CD14-positive monocyte (primary cell): ENCODE measurements around the gene KCNMA1. TPM values are rescaled to one million over a fixed set of nuclear protein-coding genes. Genes with fewer than 3 reads are reported as not detected.

Experiments used
- DNase-seq, 3 donors: peaks; one replicate each; pipeline ENCODE4 v3.0.0-alpha.2; 2011 to 2022
- H2AFZ ChIP-seq: 2 replicates; pipeline ENCODE4 v1.6.0; 2012; ENCODE audit warnings: mild to moderate bottlenecking, low read depth, low read length, inconsistent platforms; ENCODE audit not compliant: insufficient read depth, poor library complexity, severe bottlenecking
- H3K27ac ChIP-seq, 2 donors: 1 replicate in 1 of 2; 2 replicates in 1 of 2; pipeline ENCODE4 v1.5.1; 2012 to 2013; ENCODE audit warnings: low read length in 2 of 2, control low read depth in 1 of 2, inconsistent platforms in 1 of 2, low read depth in 1 of 2, mild to moderate bottlenecking in 1 of 2
- H3K27me3 ChIP-seq, 2 donors: one replicate each; pipeline versions ENCODE4 v1.6.0 to v1.6.1; 2011 to 2013; ENCODE audit warnings: low read length in 2 of 2; ENCODE audit not compliant: control insufficient read depth in 2 of 2, insufficient read depth in 2 of 2
- H3K36me3 ChIP-seq, 2 donors: replicated peaks in 1 of 2; 1 replicate in 1 of 2; 2 replicates in 1 of 2; pipeline versions ENCODE4 v1.5.1 to v1.6.1; 2012 to 2013; ENCODE audit warnings: low read length in 2 of 2, control low read depth in 1 of 2, inconsistent platforms in 1 of 2, mild to moderate bottlenecking in 1 of 2; ENCODE audit not compliant: insufficient read depth in 2 of 2, control insufficient read depth in 1 of 2
- H3K4me1 ChIP-seq, 2 donors: 1 replicate in 1 of 2; 2 replicates in 1 of 2; pipeline versions ENCODE4 v1.5.1 to v1.6.1; 2012 to 2013; ENCODE audit warnings: low read length in 2 of 2, control low read depth in 1 of 2, inconsistent platforms in 1 of 2, mild to moderate bottlenecking in 1 of 2, moderate library complexity in 1 of 2; ENCODE audit not compliant: insufficient read depth in 2 of 2, control insufficient read depth in 1 of 2
- H3K4me2 ChIP-seq: replicated peaks from 2 replicates; pipeline ENCODE3; 2012; ENCODE audit warnings: low read length, moderate library complexity, mild to moderate bottlenecking; ENCODE audit not compliant: poor library complexity, severe bottlenecking; ENCODE audit errors: extremely low read depth
- H3K4me3 ChIP-seq, 3 experiments: fragments of 200-600 bp in 1 of 3; sonication (generic) in 1 of 3; replicated peaks in 1 of 3; 1 replicate in 2 of 3; 2 replicates in 1 of 3; pipeline ENCODE4 v1.5.1; 2011 to 2013; ENCODE audit warnings: low read length in 3 of 3, mild to moderate bottlenecking in 3 of 3, control low read depth in 2 of 3, low read depth in 2 of 3, inconsistent platforms in 1 of 3, moderate library complexity in 1 of 3
- H3K79me2 ChIP-seq: 2 replicates; pipeline ENCODE4 v1.6.0; 2012; ENCODE audit warnings: mild to moderate bottlenecking, control low read depth, inconsistent platforms, low read length, moderate library complexity; ENCODE audit not compliant: insufficient read depth
- H3K9ac ChIP-seq: 2 replicates; pipeline ENCODE4 v1.6.0; 2017; ENCODE audit warnings: low read length, mild to moderate bottlenecking; ENCODE audit not compliant: insufficient read depth, poor library complexity, severe bottlenecking
- H3K9me3 ChIP-seq, 2 donors: replicated peaks in 1 of 2; 1 replicate in 1 of 2; 2 replicates in 1 of 2; pipeline versions ENCODE4 v1.5.1 to v1.6.1; 2012 to 2013; ENCODE audit warnings: low read length in 2 of 2, control low read depth in 1 of 2; ENCODE audit not compliant: control insufficient read depth in 1 of 2, insufficient read depth in 1 of 2
- H4K20me1 ChIP-seq: 2 replicates; pipeline ENCODE4 v1.6.0; 2012; ENCODE audit warnings: mild to moderate bottlenecking, low read length, control low read depth, moderate library complexity; ENCODE audit not compliant: insufficient read depth
- H3K27ac Mint-ChIP-seq, 7 donors: one replicate each; pipeline ENCODE4 v1.8.0; 2020; ENCODE audit warnings: mild to moderate bottlenecking in 7 of 7, mixed read lengths in 7 of 7, moderate library complexity in 6 of 7, inconsistent platforms in 2 of 7
- H3K27me3 Mint-ChIP-seq, 3 donors: one replicate each; pipeline ENCODE4 v1.8.0; 2021 to 2022; ENCODE audit warnings: low read depth in 3 of 3, mild to moderate bottlenecking in 3 of 3, mixed read lengths in 3 of 3, moderate library complexity in 3 of 3, inconsistent platforms in 1 of 3
- H3K36me3 Mint-ChIP-seq, 2 donors: one replicate each; pipeline ENCODE4 v1.8.0; 2020; ENCODE audit warnings: mixed read lengths in 2 of 2, inconsistent platforms in 1 of 2, mild to moderate bottlenecking in 1 of 2
- H3K4me1 Mint-ChIP-seq: one replicate; pipeline ENCODE4 v1.8.0; 2020; ENCODE audit warnings: mild to moderate bottlenecking, mixed read lengths
- H3K4me3 Mint-ChIP-seq, 2 donors: one replicate each; pipeline ENCODE4 v1.8.0; 2020; ENCODE audit warnings: mild to moderate bottlenecking in 2 of 2, mixed read lengths in 2 of 2, moderate library complexity in 1 of 2
- H3K9me3 Mint-ChIP-seq, 7 donors: one replicate each; pipeline ENCODE4 v1.8.0; 2020 to 2022; ENCODE audit warnings: mixed read lengths in 7 of 7, mild to moderate bottlenecking in 6 of 7, moderate library complexity in 6 of 7, inconsistent platforms in 2 of 7
- CTCF ChIP-seq: fragments of 200-600 bp; IDR thresholded peaks from one replicate; pipeline ENCODE4 v1.8.0; 2022; ENCODE audit warnings: antibody characterized with exemption, mild to moderate bottlenecking
- WGBS: methylation state at CpG from one replicate; pipeline ENCODE4 v1.1.5; 2013; ENCODE audit warnings: missing lambda C conversion rate; ENCODE audit not compliant: insufficient coverage; 5-methylcytosine and 5-hydroxymethylcytosine counted together
- intact Hi-C, 2 donors: fragments of 100-400 bp; cut with micrococcal nuclease; formaldehyde crosslinking; loops; one replicate each; pipeline versions ENCODE4 v1.15.0 to v1.15.1; 2023
- polyA plus RNA-seq, 3 donors: library from polyadenylated mRNA; depleted of rRNA in 1 of 3; unstranded in 2 of 3; stranded (reverse) in 1 of 3; fragments of 300-500 nt in 2 of 3; fragments of >200 nt in 1 of 3; fragmentation: Illumina TruSeq in 2 of 3; gene quantifications; 1 replicate in 2 of 3; 2 replicates in 1 of 3; pipeline ENCODE4 v1.2.3, GENCODE V29; 2012 to 2021

The KCNMA1 gene
- polyA plus RNA-seq, 3 donors, result 0.11 to 1.0 TPM; not detected in 1

- H4K20me1 ChIP-seq, result no peaks in the 10 kb centered on the region
- intact Hi-C loops, result no loop called here
- 92% methylated on average over 4 of the region's 8 CpGs for WGBS
These were observed 599.7 kb downstream of the KCNMA1 start for GRCh38 chr10:77037735-77038403.

More at GRCh38 chr10:77037735-77038403, 599.7 kb downstream of the KCNMA1 start:
- TF ChIP-seq CTCF, result no peak
- Histone ChIP-seq H3K79me2 (no peaks in the 10 kb centered on the region), H3K4me2 (no peak overlapping the region), H3K9ac (no peak overlapping the region), H3K4me1 (peaks cover 7 to 9% of the 10 kb centered on the region in 2 donors), H3K27me3 (no peaks in the 10 kb centered on the region), H3K36me3 (no peaks in the 10 kb centered on the region), H3K9me3 (no peaks in the 10 kb centered on the region), H3K27ac (no peak overlapping the region), H3K4me3 (no peak overlapping the region), H2AFZ (no peak overlapping the region)
- Mint-ChIP-seq H3K4me3 (no peak overlapping the region), H3K9me3 (no peaks in the 10 kb centered on the region), H3K27me3 (peaks cover 0 to 9% (median 5%) of the 10 kb centered on the region in 3 donors), H3K4me1 (peaks cover 12% of the 10 kb centered on the region), H3K27ac (no peak overlapping the region), H3K36me3 (no peaks in the 10 kb centered on the region)
- no peak for DNase-seq
